ENCODE results near the gene NLGN3.

NLGN3 gene

GRCh38 chrX:71144651-71145050, at the start of gene NLGN3:
TSS of gene NLGN3 (plus strand) at chrX:71144841. CDS start at chrX:71147750, 2,909 bp downstream.
- no peak for DNase-seq

- DNase-seq, result no peak
Measured at GRCh38 chrX:71095033-71095432, 49.6 kb upstream of the NLGN3 start.

GRCh38 chrX:71095555-71095980, 49.1 kb upstream of the NLGN3 start, which contains the start of gene FOXO4:
TSS of gene FOXO4 (plus strand) at chrX:71095851. CDS start at chrX:71096529, 678 bp downstream.
- peak; percentile 88 for DNase-seq

- no peak for DNase-seq
Measured at GRCh38 chrX:71095981-71096759, 48.5 kb upstream of the NLGN3 start.

- DNase-seq, result no peak
Measured at GRCh38 chrX:71096760-71097032, 47.9 kb upstream of the NLGN3 start.

- peak; percentile 78 for DNase-seq
Measured at GRCh38 chrX:71098302-71098701, 46.3 kb upstream of the NLGN3 start.

- no peak for DNase-seq
Measured at GRCh38 chrX:71098951-71099506, 45.6 kb upstream of the NLGN3 start.

GRCh38 chrX:71099736-71100135, 44.9 kb upstream of the NLGN3 start:
- DNase-seq, result no peak

- DNase-seq, result no peak
Measured at GRCh38 chrX:71100581-71101505, 43.8 kb upstream of the NLGN3 start.

GRCh38 chrX:71102292-71102691, 42.3 kb upstream of the NLGN3 start:
- no peak for DNase-seq

GRCh38 chrX:71103110-71103983, 41.3 kb upstream of the NLGN3 start:
- DNase-seq, result peak; percentile 50

GRCh38 chrX:71105628-71106027, 39.0 kb upstream of the NLGN3 start:
- DNase-seq, result no peak

- DNase-seq, result peak; percentile 15
Measured at GRCh38 chrX:71106427-71106826, 38.2 kb upstream of the NLGN3 start, which contains the start of gene CXorf65. TSS of gene CXorf65 (minus strand) at chrX:71106740. CDS start at chrX:71106556, 184 bp downstream.

- DNase-seq, result no peak
Measured at GRCh38 chrX:71107245-71107644, 37.4 kb upstream of the NLGN3 start.

GRCh38 chrX:71107762-71108360, 36.8 kb upstream of the NLGN3 start:
- peak; percentile 17 for DNase-seq

GRCh38 chrX:71109051-71109450, 35.6 kb upstream of the NLGN3 start:
- no peak for DNase-seq

- DNase-seq, result peak; percentile 80
Measured at GRCh38 chrX:71111141-71111843, 33.3 kb upstream of the NLGN3 start, which contains the start of gene IL2RG. TSS of gene IL2RG (minus strand) at chrX:71111577. CDS start at chrX:71111539, 38 bp downstream.

- DNase-seq, result no peak
Measured at GRCh38 chrX:71111921-71112431, 32.7 kb upstream of the NLGN3 start.

GRCh38 chrX:71117358-71117757, 27.3 kb upstream of the NLGN3 start:
- no peak for DNase-seq

GRCh38 chrX:71118032-71118984, 26.3 kb upstream of the NLGN3 start, which contains the start of gene MED12:
TSS of gene MED12 (plus strand) at chrX:71118596. CDS start at chrX:71118755, 159 bp downstream.
- DNase-seq, result peak; percentile 85

Data from stimulated activated CD4-positive, alpha-beta T cell treated with anti-CD3 and anti-CD28 coated beads, Interleukin-4, amount 100 ng/mL, for 24 hours (primary cell).